Stomach smooth muscle (tissue), 2 donors: ENCODE measurements around the gene H6PD.
A peak's percentile ranks its signal among the peaks of the same experiment; 100 is the strongest.

Experiments used
- H3K27ac ChIP-seq: one replicate; pipeline ENCODE4 v1.7.0; 2013; ENCODE audit warnings: mild to moderate bottlenecking, low read length, inconsistent platforms
- H3K27me3 ChIP-seq, 2 donors: one replicate each; pipeline ENCODE4 v1.7.0; 2013; ENCODE audit warnings: low read length in 2 of 2; ENCODE audit not compliant: insufficient read depth in 2 of 2, control insufficient read depth in 1 of 2
- H3K36me3 ChIP-seq, 2 donors: one replicate each; pipeline ENCODE4 v1.7.0; 2013; ENCODE audit warnings: low read length in 2 of 2; ENCODE audit not compliant: control insufficient read depth in 2 of 2, insufficient read depth in 2 of 2
- H3K4me1 ChIP-seq: one replicate; pipeline ENCODE4 v1.7.0; 2013; ENCODE audit warnings: low read length; ENCODE audit not compliant: control insufficient read depth, insufficient read depth
- H3K4me3 ChIP-seq, 2 donors: one replicate each; pipeline ENCODE4 v1.7.0; 2013; ENCODE audit warnings: low read length in 2 of 2
- H3K9ac ChIP-seq, 2 donors: one replicate each; pipeline ENCODE4 v1.7.0; 2013; ENCODE audit warnings: low read length in 2 of 2, mild to moderate bottlenecking in 1 of 2
- H3K9me3 ChIP-seq, 2 donors: one replicate each; pipeline ENCODE4 v1.7.0; 2013; ENCODE audit warnings: low read length in 2 of 2; ENCODE audit not compliant: control insufficient read depth in 2 of 2
- donor health status: healthy.
- donor health status: Pancreatic carcinoma.

Gene H6PD

DNA sequence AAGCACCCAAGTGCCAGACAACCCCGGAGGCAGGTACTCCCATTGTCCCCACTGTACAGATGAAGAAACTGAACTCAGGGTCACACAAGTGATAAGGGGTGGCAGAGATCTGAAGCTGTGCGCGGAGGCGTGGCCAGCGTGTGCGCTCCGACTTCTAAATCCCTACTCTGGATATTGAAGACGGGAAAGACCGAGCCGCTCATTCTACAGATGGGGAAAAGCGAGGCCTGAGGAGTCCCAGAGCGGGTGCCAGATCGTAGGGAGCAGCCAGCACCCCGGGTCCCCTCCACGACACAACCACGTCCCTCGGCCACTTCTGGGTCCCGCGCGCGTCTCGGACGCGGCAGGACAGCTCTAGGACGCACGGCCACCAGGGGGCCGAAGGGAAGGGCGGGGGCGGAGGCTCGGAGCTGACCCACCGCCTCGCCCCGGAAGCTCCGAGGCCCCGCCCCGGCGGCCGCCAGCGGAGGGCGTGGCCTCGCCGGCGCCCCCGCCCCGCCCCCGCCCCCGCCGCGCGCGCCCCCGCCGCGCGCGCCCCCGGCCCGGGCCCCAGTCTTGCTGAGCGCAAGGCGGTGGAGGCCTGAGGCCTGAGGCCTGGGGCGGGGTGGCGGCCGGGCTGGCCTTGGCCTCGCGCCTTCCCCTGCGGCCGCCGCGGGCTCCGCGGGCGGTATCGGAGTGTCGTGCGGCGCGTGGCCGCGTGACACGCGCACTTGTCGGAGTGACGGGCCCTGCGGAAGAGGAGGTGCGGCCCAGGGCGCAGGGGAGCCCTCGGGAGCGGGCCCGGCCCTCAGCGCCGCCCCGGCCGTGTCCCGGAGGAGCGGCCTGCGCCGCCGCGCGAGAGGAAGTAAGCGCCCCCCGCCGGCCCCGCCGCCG, at the start of gene H6PD:
H6PD (plus strand) TSS at position 552 of the 873 bp plus-strand sequence. CDS start 10,161 bp downstream, outside the sequence.
- Histone ChIP-seq H3K9me3 (no peaks in the 10 kb centered on the region), H3K27me3 (no peaks in the 10 kb centered on the region), H3K36me3 (no peaks in the 10 kb centered on the region), H3K4me1 (peaks cover 39% of the 10 kb centered on the region), H3K9ac (peak within 1 kb of the TSS; percentile 94 to 98), H3K27ac (peak within 1 kb of the TSS; percentile 75), H3K4me3 (peak within 1 kb of the TSS; percentile 81 to 91)

GRCh38 chr1:9186082-9186859, 48.3 kb upstream of the H6PD start:
- Histone ChIP-seq H3K4me3 (no peak overlapping the region), H3K36me3 (no peaks in the 10 kb centered on the region), H3K9ac (no peak overlapping the region), H3K27ac (no peak overlapping the region), H3K4me1 (peaks cover 22% of the 10 kb centered on the region), H3K9me3 (no peaks in the 10 kb centered on the region), H3K27me3 (peaks cover 0 to 3% of the 10 kb centered on the region in 2 donors)

DNA sequence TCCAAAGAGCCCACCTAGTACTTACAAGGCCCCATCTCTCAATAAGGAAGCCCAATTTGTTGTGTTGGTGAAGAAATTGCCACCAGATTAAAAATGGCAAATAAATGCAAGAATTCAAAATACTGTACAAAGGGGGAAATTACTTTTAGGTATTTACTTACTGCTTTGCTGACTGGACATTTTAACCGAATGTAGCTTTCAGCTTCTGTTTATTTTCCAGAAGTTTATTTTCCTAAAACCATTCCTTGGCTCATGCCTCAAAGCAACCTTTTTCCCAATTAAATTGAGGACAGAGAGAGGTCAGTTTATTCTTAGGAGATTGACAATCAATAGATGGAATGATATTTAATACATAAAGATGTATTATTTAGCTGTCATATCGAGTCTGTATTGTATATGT, 47.6 kb upstream of the H6PD start:
- H3K27me3 ChIP-seq, result peaks cover 0 to 2% of the 10 kb centered on the region in 2 donors
- H3K36me3 ChIP-seq, result no peaks in the 10 kb centered on the region
- H3K9ac ChIP-seq, result no peak overlapping the region
- no peak overlapping the region for H3K4me3 ChIP-seq
- no peaks in the 10 kb centered on the region for H3K9me3 ChIP-seq
- no peak overlapping the region for H3K27ac ChIP-seq
- H3K4me1 ChIP-seq, result peaks cover 16% of the 10 kb centered on the region

DNA sequence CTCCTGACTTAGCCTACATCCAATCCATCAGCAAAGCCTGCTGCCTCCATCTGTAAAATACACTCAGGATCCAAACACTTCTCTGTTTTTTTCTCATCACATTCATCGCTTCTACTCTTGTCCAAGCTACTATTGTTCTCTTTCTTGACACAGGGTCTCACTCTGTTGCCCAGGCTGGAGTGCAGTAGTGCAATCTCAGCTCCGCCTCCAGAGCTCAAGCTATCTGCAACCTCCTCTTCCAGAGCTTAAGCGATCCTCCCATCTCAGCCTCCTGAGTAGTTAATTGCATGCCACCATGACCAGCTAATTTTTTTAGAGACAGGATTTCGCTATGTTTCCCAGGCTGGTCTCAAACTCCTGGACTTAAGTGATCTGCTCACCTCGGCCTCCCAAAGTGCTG, 44.3 kb upstream of the H6PD start:
- Histone ChIP-seq H3K27me3 (peaks cover 0 to 2% of the 10 kb centered on the region in 2 donors), H3K4me1 (no peaks in the 10 kb centered on the region), H3K9ac (no peak overlapping the region), H3K4me3 (no peak overlapping the region), H3K9me3 (no peaks in the 10 kb centered on the region), H3K36me3 (no peaks in the 10 kb centered on the region), H3K27ac (no peak overlapping the region)

DNA sequence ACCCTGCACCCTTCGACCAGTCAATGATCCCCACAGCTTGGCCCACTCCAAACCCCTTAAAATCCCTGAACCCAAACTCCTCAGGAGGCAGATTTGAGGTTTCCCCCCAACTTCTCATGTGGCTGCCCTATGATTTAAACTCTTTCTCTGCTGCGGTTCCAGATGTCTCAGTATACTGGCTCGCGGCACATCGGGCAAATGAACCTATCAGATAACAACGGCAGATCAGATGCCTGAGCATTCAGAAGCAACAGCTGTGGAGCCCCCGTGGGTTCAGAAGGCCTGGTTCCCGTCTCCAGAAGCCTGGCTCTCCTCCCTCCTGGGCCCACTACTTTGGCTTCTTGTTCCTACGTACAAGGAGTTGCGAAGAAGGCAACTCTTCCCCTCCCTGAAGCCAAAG, 43.3 kb upstream of the H6PD start:
- no peak overlapping the region for H3K4me3 ChIP-seq
- H3K27ac ChIP-seq, result no peak overlapping the region
- H3K4me1 ChIP-seq, result peaks cover 3% of the 10 kb centered on the region
- no peaks in the 10 kb centered on the region for H3K36me3 ChIP-seq
- no peak overlapping the region for H3K9ac ChIP-seq
- H3K9me3 ChIP-seq, result no peaks in the 10 kb centered on the region
- peaks cover 0 to 2% of the 10 kb centered on the region in 2 donors for H3K27me3 ChIP-seq

DNA sequence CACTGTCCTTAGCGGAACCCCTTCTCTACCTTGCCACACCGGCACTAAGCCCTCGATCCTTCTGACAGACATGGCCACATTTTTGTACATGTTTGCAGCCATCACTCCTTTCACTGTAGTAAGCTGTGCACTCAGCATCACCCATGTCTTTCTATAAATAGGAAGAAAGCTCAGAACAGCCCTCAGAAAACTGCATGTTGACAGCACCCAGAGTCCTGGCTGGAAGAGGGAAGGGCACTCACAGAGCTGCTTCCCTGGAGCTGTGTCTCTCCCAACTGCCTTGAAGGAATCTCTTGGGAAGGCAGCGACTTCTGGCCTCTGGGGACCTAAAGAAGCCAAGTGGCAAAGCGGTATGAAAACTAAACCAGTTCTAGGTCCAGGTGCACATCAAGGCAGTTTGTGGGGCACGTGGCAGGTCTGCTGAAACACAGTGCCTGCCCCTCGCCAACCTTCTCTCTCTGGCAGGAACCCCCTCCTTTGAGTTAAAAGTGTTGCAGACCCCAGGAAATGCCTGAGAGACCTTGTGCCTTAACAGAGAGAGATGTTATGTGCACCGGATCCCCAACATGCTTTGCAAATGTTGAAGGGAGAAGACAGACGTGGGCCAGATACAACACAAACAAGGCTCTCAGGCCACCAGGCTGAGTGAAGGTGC, 41.9 kb upstream of the H6PD start:
- Histone ChIP-seq H3K4me1 (peaks cover 8% of the 10 kb centered on the region), H3K4me3 (no peak overlapping the region), H3K27ac (no peak overlapping the region), H3K9ac (no peak overlapping the region), H3K36me3 (no peaks in the 10 kb centered on the region), H3K9me3 (no peaks in the 10 kb centered on the region), H3K27me3 (peaks cover 8% of the 10 kb centered on the region in 2 donors)

DNA sequence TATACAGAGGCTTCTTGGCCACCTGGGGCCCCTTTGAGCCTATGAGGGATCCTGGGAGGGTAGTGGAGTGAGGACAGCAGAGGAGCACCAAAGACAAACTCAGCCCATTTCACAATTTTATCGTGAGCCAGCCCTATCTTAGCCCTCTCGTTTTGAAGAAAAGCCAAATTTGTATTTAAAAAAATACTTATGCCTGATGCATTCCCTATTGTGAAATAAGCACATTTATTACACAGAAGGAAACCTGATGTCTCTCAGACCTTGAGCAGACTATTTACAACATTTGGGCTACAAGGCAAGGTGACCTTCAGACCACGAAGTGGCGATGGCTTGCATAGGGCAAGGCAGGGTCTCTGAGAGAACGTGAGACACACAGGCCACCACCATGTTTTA, 41.3 kb upstream of the H6PD start:
- Histone ChIP-seq H3K36me3 (no peaks in the 10 kb centered on the region), H3K9me3 (no peaks in the 10 kb centered on the region), H3K27me3 (peaks cover 13% of the 10 kb centered on the region in 2 donors), H3K9ac (no peak overlapping the region), H3K27ac (no peak overlapping the region), H3K4me1 (peaks cover 12% of the 10 kb centered on the region), H3K4me3 (no peak overlapping the region)

GRCh38 chr1:9194024-9194423, 40.5 kb upstream of the H6PD start:
- H3K27ac ChIP-seq, result no peak overlapping the region
- H3K4me1 ChIP-seq, result peaks cover 16% of the 10 kb centered on the region
- no peak overlapping the region for H3K4me3 ChIP-seq
- H3K9me3 ChIP-seq, result no peaks in the 10 kb centered on the region
- no peaks in the 10 kb centered on the region for H3K36me3 ChIP-seq
- H3K27me3 ChIP-seq, result peaks cover 16 to 17% of the 10 kb centered on the region in 2 donors
- no peak overlapping the region for H3K9ac ChIP-seq

DNA sequence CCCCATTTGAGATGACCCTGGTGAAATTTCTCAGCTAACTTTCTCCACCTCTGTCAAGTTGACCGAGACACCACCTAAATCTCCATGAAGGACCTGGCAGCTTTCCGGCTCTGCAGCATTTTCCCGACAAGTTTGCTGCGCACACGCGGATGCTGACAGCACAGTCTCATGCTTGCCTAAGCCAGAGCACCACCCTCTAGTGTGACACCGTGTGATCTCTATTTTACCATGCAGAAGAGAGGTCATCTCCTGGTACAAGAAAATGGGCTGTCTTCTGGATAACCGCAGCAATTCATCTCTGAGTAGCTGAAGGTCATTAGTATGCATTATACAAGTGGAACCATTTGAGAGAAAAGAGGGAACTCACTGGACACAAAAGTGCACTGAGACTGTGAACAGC, 38.9 kb upstream of the H6PD start:
- Histone ChIP-seq H3K4me1 (peaks cover 16% of the 10 kb centered on the region), H3K9ac (no peak overlapping the region), H3K27ac (no peak overlapping the region), H3K9me3 (no peaks in the 10 kb centered on the region), H3K27me3 (peaks cover 19 to 23% of the 10 kb centered on the region in 2 donors), H3K36me3 (no peaks in the 10 kb centered on the region), H3K4me3 (no peak overlapping the region)

DNA sequence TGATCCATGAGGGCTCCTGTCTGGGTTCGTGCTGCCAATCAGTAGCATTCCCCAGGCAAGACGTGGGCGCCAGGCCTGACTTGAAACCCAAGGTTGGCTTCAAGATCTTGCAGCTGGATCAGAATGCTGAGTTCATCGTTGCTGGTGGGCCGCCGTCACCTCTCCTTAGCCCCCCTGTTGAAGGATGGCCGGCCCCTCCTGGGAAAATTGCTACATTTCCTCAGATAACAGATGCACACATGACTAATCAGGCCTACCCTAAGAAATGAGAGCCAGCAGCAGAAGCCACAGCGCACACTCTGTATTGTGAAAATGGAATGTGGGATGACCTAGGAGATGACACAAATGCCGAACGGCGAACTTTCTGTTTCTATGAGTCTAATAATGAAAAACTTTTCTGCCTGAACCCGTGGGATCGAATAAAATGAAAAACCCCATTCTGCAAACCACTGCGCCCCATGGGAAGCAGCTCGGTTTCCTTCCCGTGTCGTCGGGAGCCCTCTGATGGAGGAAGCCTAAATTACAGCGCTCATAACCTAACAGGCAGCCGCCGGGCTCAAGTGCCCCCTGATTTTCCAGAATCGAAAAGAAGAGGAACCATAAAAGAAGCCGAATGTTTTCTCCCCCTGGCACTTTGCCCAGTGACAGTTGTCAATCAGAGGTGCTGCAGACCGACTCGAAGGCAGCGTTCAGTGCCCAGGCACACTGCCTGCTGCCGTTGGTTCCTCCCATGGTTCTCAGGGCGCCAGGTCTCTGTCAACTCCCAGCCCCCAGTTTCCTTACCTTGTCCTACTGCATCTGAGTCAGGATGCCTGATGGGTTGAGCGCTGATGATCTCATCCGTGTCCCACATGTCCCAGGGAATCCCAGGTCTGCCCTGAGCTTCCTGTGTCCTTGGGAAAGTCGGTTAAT, 38.2 kb upstream of the H6PD start:
- Histone ChIP-seq H3K9me3 (no peaks in the 10 kb centered on the region), H3K4me1 (peaks cover 22% of the 10 kb centered on the region), H3K36me3 (no peaks in the 10 kb centered on the region), H3K4me3 (peak overlapping the region in 1 of 2 donors; percentile 22), H3K9ac (no peak overlapping the region), H3K27me3 (peaks cover 18 to 27% of the 10 kb centered on the region in 2 donors), H3K27ac (no peak overlapping the region)
